AG09309 (cell line): Measurements from ENCODE around the gene SCAND1.

Source experiments
- DNase-seq: peaks from one replicate; pipeline ENCODE4 v3.0.0-alpha.2; 2010; ENCODE audit warnings: low read depth
- H3K4me3 ChIP-seq: 2 replicates; pipeline ENCODE4 v1.5.1; 2011; ENCODE audit warnings: mild to moderate bottlenecking, low read depth, low read length, moderate library complexity; ENCODE audit not compliant: control insufficient read depth
- CTCF ChIP-seq: IDR thresholded peaks from 2 replicates; pipeline ENCODE4 v1.5.1; 2011; ENCODE audit warnings: mild to moderate bottlenecking, low read depth, low read length, inconsistent platforms; ENCODE audit not compliant: insufficient read depth, control insufficient read depth; ENCODE audit errors: missing control alignments

Gene SCAND1

GRCh38 chr20:35939264-35939663 lies 15.0 kb downstream of the SCAND1 start:
- TF ChIP-seq CTCF = no peak
- no peak overlapping the region for H3K4me3 ChIP-seq
- DNase-seq = no peak

DNA sequence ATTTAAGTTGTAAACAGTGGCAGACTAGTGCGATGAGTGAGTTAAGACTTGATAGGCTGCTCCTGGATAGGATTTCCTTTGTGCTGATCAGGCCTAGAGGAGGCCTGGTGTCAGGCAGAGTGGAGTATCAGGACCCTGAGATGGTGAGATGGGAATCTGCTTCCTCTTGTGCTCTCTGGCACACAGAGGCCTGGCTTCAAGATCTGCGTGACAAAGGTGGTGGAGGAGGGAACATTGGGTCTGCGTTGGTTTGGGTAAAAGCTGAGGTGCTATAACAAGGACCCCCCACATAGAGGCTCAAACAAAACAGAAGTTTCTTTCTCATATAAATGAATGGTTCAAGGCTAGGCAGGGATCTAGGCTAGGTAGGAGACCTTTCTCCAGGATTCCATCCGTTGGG lies 20.3 kb downstream of the SCAND1 start:
- H3K4me3 ChIP-seq = no peak overlapping the region
- no peak for DNase-seq
- no peak for TF ChIP-seq CTCF

DNA sequence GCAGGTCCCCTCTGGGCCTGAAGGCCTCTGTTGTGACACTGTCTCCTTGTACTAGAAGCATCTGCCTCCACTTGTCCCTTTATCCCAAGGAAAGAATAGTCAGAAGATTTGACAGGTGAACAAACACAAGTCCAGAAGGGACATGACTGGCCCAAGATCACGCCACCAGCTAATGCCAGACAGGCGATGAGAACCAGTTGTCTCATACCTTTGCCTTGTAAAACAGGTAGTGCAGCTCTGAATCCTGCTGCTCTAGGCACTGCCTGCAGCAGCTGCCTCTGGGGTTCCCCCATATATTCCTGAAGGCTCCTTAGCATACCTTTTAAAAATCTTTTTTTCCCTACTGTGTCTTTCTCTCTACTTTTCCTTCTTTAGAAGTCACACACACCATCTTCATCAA lies 25.0 kb downstream of the SCAND1 start:
- DNase-seq = no peak
- TF ChIP-seq CTCF = no peak
- no peak overlapping the region for H3K4me3 ChIP-seq

- H3K4me3 ChIP-seq = no peak overlapping the region
These were observed 33.8 kb downstream of the SCAND1 start for GRCh38 chr20:35920523-35920922.

DNA sequence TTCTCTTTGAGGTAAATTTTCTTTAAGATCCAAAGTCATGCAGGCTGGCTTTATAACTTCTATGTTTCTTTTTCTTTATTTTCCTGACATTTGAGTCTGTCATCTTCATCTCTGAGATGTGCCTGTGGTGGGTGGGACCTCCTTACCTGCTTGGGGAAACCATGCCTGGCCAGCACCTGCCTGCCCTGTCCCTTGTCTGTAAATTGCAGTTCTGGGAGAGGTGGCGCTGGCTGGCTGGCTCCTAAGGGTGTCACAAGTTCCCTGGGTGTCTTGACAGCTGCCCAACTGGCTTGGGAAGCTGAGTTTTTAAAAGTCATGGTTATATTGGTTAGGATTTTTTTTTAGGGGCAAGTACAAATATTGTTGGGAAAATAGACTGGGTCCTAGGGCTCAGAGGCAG lies 36.3 kb downstream of the SCAND1 start:
- no peak overlapping the region for H3K4me3 ChIP-seq
- DNase-seq = no peak
- no peak for TF ChIP-seq CTCF

More at GRCh38 chr20:35920523-35920922, 33.8 kb downstream of the SCAND1 start:
- no peak for TF ChIP-seq CTCF
- no peak for DNase-seq

DNA sequence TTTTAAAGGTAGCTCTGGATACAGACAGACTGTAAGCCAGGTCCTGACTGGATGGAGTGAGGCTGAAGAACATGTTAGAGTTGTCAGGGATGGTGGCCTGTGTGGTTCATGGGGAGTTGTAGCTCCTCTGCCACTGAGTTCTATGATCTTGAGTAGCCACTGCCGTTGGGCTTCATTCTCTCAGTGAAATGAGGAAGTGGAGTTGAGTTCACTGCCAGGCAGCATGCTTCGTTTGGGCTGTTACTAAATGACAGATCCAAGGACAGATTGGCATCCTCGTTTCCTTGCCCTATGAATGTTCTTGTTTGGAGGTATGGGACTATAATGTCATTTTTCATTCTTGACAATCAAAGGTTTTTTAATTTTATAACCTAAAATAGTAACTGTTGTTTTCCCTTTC lies 37.2 kb downstream of the SCAND1 start:
- no peak for DNase-seq
- no peak for TF ChIP-seq CTCF
- no peak overlapping the region for H3K4me3 ChIP-seq

- no peak overlapping the region for H3K4me3 ChIP-seq
- DNase-seq = no peak
- no peak for TF ChIP-seq CTCF
These were observed 41.4 kb downstream of the SCAND1 start for GRCh38 chr20:35912881-35913280.
